ENCODE results near the gene MAP2K5.

MAP2K5 gene

GRCh38 chr15:67815036-67815592 is 272.6 kb downstream of the MAP2K5 start:
- H3K27ac Mint-ChIP-seq = no peak overlapping the region
- H3K27me3 Mint-ChIP-seq = peaks cover 43% of the 10 kb centered on the region
- H3K4me1 Mint-ChIP-seq (ENCODE audit: low read depth) = peaks cover 7% of the 10 kb centered on the region
- intact Hi-C loops (cut with micrococcal nuclease) = no loop called here
- no peak overlapping the region for H3K4me3 Mint-ChIP-seq
- H3K9me3 Mint-ChIP-seq = no peaks in the 10 kb centered on the region
- H3K36me3 Mint-ChIP-seq (ENCODE audit: low read depth) = no peaks in the 10 kb centered on the region

DNA sequence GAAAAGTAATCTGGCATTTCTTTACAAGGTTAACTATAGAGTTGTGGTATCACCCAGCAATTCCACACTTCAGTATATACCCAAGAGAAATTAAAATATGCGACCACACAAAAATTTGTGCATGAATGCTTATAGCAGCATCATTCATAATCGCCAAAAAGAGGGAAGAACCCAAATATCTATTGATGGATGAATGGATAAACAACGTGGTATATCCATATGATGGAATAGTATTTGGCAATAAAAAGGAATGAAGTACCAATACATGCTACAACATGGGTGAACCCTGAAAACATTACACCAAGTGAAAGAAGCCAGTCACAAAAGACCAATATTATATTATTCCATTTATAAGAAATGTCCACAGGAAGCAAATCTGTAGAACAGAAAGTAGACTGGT is 274.2 kb downstream of the MAP2K5 start:
- intact Hi-C loops (cut with micrococcal nuclease) = no loop called here
- H3K36me3 Mint-ChIP-seq (ENCODE audit: low read depth) = no peaks in the 10 kb centered on the region

GRCh38 chr15:67818464-67818863 is 276.0 kb downstream of the MAP2K5 start:
- H3K27ac Mint-ChIP-seq = no peak overlapping the region
- no peaks in the 10 kb centered on the region for H3K36me3 Mint-ChIP-seq (ENCODE audit: low read depth)
- no peaks in the 10 kb centered on the region for H3K9me3 Mint-ChIP-seq
- no peak overlapping the region for H3K4me3 Mint-ChIP-seq
- peaks cover 37% of the 10 kb centered on the region for H3K4me1 Mint-ChIP-seq (ENCODE audit: low read depth)
- intact Hi-C loops (cut with micrococcal nuclease) = no loop called here
- H3K27me3 Mint-ChIP-seq = peaks cover 66% of the 10 kb centered on the region

More for the DNA sequence above, 274.2 kb downstream of the MAP2K5 start:
- H3K27me3 Mint-ChIP-seq = peaks cover 58% of the 10 kb centered on the region
- no peaks in the 10 kb centered on the region for H3K9me3 Mint-ChIP-seq
- no peak overlapping the region for H3K4me3 Mint-ChIP-seq
- no peak overlapping the region for H3K27ac Mint-ChIP-seq
- peaks cover 23% of the 10 kb centered on the region for H3K4me1 Mint-ChIP-seq (ENCODE audit: low read depth)

GRCh38 chr15:67819636-67820035 is 277.1 kb downstream of the MAP2K5 start:
- intact Hi-C loops (cut with micrococcal nuclease) = no loop called here
- Mint-ChIP-seq H3K4me1 (ENCODE audit: low read depth) (peaks cover 48% of the 10 kb centered on the region), H3K9me3 (no peaks in the 10 kb centered on the region), H3K36me3 (ENCODE audit: low read depth) (no peaks in the 10 kb centered on the region), H3K27ac (no peak overlapping the region), H3K27me3 (peaks cover 78% of the 10 kb centered on the region), H3K4me3 (no peak overlapping the region)

GRCh38 chr15:67820122-67820991 is 277.9 kb downstream of the MAP2K5 start:
- Mint-ChIP-seq H3K27ac (no peak overlapping the region), H3K36me3 (ENCODE audit: low read depth) (no peaks in the 10 kb centered on the region), H3K27me3 (peaks cover 81% of the 10 kb centered on the region), H3K4me3 (no peak overlapping the region), H3K9me3 (no peaks in the 10 kb centered on the region), H3K4me1 (ENCODE audit: low read depth) (peaks cover 55% of the 10 kb centered on the region)
- intact Hi-C loops (cut with micrococcal nuclease) = no loop called here

DNA sequence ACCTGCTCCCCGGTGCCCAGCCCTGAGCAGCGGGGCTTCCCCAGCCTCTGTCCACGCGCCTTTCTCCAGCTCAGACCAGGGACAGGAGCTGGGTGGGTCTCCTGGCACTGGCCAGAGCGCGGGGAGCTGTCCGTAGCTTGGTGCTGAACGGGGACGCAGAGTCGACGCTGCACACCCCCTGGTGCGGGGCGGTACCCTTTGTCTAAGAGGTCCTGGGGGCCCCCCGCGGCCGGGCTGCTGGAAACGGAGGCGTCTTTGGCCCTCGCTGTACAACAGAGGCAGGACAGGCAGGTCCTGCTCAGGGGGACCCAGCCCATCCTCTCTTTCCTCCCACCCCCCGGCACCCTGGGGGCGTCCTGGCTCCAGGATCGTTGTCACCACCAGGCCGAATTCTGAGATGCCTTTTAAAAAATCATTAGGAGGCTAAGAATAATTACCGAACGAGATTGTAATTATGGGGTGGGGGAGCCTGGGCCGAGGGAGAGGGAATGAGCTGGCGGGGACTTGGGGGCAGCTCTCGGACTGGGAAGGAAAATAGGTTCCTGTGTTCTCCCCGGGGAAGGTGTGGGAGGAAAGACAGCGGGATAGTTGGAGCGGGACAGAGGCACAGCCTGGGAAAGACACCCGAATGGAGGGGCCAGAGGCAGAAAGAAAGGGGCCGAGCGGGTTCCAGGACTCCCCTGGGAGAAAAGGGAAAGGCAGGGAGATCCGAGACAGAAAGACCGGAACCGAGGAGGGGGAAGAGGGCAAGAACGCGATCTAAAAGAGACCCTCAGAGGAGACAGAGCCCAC is 278.7 kb downstream of the MAP2K5 start:
- Mint-ChIP-seq H3K27me3 (peaks cover 89% of the 10 kb centered on the region), H3K4me3 (no peak overlapping the region), H3K4me1 (ENCODE audit: low read depth) (peaks cover 63% of the 10 kb centered on the region), H3K9me3 (no peaks in the 10 kb centered on the region), H3K36me3 (ENCODE audit: low read depth) (no peaks in the 10 kb centered on the region), H3K27ac (no peak overlapping the region)
- intact Hi-C loops (cut with micrococcal nuclease) = no loop called here

- Mint-ChIP-seq H3K27ac (no peak overlapping the region), H3K4me1 (ENCODE audit: low read depth) (peaks cover 67% of the 10 kb centered on the region), H3K27me3 (peaks cover 92% of the 10 kb centered on the region), H3K36me3 (ENCODE audit: low read depth) (no peaks in the 10 kb centered on the region), H3K9me3 (no peaks in the 10 kb centered on the region), H3K4me3 (no peak overlapping the region)
- intact Hi-C loops (cut with micrococcal nuclease) = no loop called here
These were observed 279.4 kb downstream of the MAP2K5 start for GRCh38 chr15:67821784-67822440.

GRCh38 chr15:67822537-67823313 is 280.2 kb downstream of the MAP2K5 start:
- H3K36me3 Mint-ChIP-seq (ENCODE audit: low read depth) = no peaks in the 10 kb centered on the region
- peaks cover 67% of the 10 kb centered on the region for H3K4me1 Mint-ChIP-seq (ENCODE audit: low read depth)
- intact Hi-C loops (cut with micrococcal nuclease) = no loop called here
- no peak overlapping the region for H3K27ac Mint-ChIP-seq
- H3K27me3 Mint-ChIP-seq = peaks cover 87% of the 10 kb centered on the region
- H3K9me3 Mint-ChIP-seq = no peaks in the 10 kb centered on the region
- no peak overlapping the region for H3K4me3 Mint-ChIP-seq

- peaks cover 85% of the 10 kb centered on the region for H3K27me3 Mint-ChIP-seq
- H3K27ac Mint-ChIP-seq = no peak overlapping the region
- H3K9me3 Mint-ChIP-seq = no peaks in the 10 kb centered on the region
- H3K4me3 Mint-ChIP-seq = peak overlapping the region; percentile 79
- intact Hi-C loops (cut with micrococcal nuclease) = no loop called here
- no peaks in the 10 kb centered on the region for H3K36me3 Mint-ChIP-seq (ENCODE audit: low read depth)
- H3K4me1 Mint-ChIP-seq (ENCODE audit: low read depth) = peaks cover 74% of the 10 kb centered on the region
These were observed 281.1 kb downstream of the MAP2K5 start for GRCh38 chr15:67823314-67824196.

- H3K36me3 Mint-ChIP-seq (ENCODE audit: low read depth) = no peaks in the 10 kb centered on the region
- H3K4me3 Mint-ChIP-seq = peak overlapping the region; percentile 79
- H3K9me3 Mint-ChIP-seq = no peaks in the 10 kb centered on the region
- H3K27ac Mint-ChIP-seq = no peak overlapping the region
- peaks cover 88% of the 10 kb centered on the region for H3K27me3 Mint-ChIP-seq
- peaks cover 82% of the 10 kb centered on the region for H3K4me1 Mint-ChIP-seq (ENCODE audit: low read depth)
- intact Hi-C loops (cut with micrococcal nuclease) = no loop called here
These were observed 281.9 kb downstream of the MAP2K5 start for GRCh38 chr15:67824197-67824968.

DNA sequence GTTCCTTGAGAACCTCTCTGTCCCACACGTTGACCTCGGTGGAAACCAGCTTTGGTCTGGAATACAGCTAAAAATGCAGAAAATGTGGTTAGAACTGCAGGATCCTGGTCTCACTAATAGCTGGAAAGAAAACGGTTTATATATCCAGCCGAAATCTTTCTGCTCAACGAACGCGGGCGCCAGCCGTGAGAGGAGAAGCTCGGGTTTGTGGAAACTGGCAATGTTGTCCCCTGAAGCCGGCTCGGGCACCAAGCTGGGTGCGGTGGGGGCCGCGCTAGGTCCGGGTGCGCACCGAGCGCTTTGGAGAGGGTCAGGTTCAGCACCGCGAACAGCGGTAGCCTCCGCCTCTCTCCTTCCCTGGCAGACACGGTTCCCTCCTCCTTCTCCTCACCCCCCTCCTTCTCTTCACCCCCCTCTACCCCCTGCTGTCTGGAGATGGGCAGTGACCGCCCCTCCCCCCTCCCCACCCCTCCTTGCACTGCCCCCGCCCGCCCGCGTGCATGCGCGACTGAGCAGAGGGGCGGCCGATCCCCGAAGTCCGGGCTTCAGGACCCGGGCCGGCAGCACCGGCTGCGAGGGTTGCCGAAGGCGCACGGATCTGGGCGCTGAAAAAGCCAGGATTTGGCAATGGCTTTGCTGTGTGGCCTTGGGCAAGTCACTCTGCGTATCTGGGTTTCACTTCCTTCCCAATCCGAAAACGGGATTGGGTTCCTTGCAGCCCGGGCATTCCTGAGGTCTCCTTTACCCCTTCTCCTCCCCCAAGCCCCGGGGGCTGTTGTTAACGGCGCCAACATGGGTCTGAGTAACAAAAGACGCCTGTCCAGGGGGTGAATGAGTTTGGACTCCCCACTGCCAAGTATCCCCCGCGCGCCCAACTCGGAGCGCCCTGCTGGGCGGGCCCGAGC is 282.7 kb downstream of the MAP2K5 start, which contains the start of gene SKOR1:
Gene SKOR1, plus strand, starts transcription at position 534 of the 905 bp plus-strand sequence. Its CDS starts 94 bp downstream, at position 628.
- Mint-ChIP-seq H3K36me3 (ENCODE audit: low read depth) (no peaks in the 10 kb centered on the region), H3K4me1 (ENCODE audit: low read depth) (peaks cover 79% of the 10 kb centered on the region), H3K27me3 (peaks cover 88% of the 10 kb centered on the region), H3K4me3 (peak within 1 kb of the TSS; percentile 77), H3K9me3 (no peaks in the 10 kb centered on the region), H3K27ac (no peak within 1 kb of the TSS)
- intact Hi-C loops (cut with micrococcal nuclease) = no loop called here

All from dendritic cell treated with granulocyte-macrophage colony-stimulating factor and Interleukin-4, amounts not matched to agents 40 ng/mL and 50 ng/mL, for 4 days (primary cell).